IMR-90 (cell line): Measurements from ENCODE around the gene TLR6.

ENCODE experiments used
- CHD1 ChIP-seq: IDR thresholded peaks from 2 replicates; pipeline ENCODE4 v1.6.1; 2012; ENCODE audit warnings: low read depth, low read length, improper control_type of control experiment
- CTCF ChIP-seq: conservative IDR thresholded peaks from 2 replicates; pipeline ENCODE4 v1.5.1; 2012; ENCODE audit warnings: mild to moderate bottlenecking, low read depth, low read length, improper control_type of control experiment
- POLR2A ChIP-seq: IDR thresholded peaks from 2 replicates; pipeline ENCODE4 v1.6.1; 2012; ENCODE audit warnings: mild to moderate bottlenecking, low read depth, low read length

GRCh38 chr4:38818441-38818976, 38.1 kb downstream of the TLR6 start:
- TF ChIP-seq POLR2A (no peak), CTCF (no peak), CHD1 (no peak)
